K562 (cell line): ENCODE results near the gene MIEF2. TPM values are rescaled to one million over a fixed set of nuclear protein-coding genes. Genes with fewer than 3 reads are reported as not detected.

Experiments
- ATAC-seq: fragments of 200-7000 bp; cut with Tn5 transposase; 3 replicates; pipeline ENCODE4 v1.9.1; 2020; ENCODE audit warnings: moderate library complexity
- BruUV-seq: library from RNA; stranded (reverse); fragments of 400-500 nt; replicated peaks from 2 replicates; lab custom pipeline; 2021; lab: Mats Ljungman, UMichigan
- CTCF ChIA-PET: fragments of 300-600 bp; formaldehyde crosslinking; extraction: SDS; loops from one replicate; lab custom pipeline; 2021; ENCODE audit warnings: low intra/inter-chr PET ratio; lab: Yijun Ruan, JAX
- POLR2A ChIA-PET: fragments of 300-600, 350-650 bp; sonication (Branson Sonifier 250); formaldehyde crosslinking; extraction: SDS; loops from one replicate; lab custom pipeline; 2021; ENCODE audit warnings: antibody characterized with exemption, inconsistent platforms; lab: Yijun Ruan, JAX
- DNase-seq, 4 experiments: peaks; one replicate each; pipeline versions ENCODE4 v3.0.0 to v3.0.0-alpha.2; 2011 to 2018; ENCODE audit warnings: low spot score in 3 of 4, mixed read lengths in 3 of 4; ENCODE audit errors: extremely low read depth in 1 of 4
- FAIRE-seq: peaks from 2 replicates; lab custom pipeline; 2011; peaks lifted over from hg19 to GRCh38; lab: Jason Lieb, UNC
- H2AFZ ChIP-seq: 2 replicates; pipeline ENCODE4 v1.6.0; 2011; ENCODE audit warnings: low read depth, low read length, control low read depth, inconsistent platforms
- H3K27ac ChIP-seq: fragments of 200-600 bp; 3 replicates; pipeline ENCODE4 v1.8.0; 2011; ENCODE audit warnings: low read depth, mild to moderate bottlenecking, control low read depth, inconsistent platforms, low read length, moderate library complexity, mixed read lengths; ENCODE audit errors: extremely low read depth
- H3K27me3 ChIP-seq, 2 experiments: fragments of 300-600 bp in 1 of 2; 2 replicates in 1 of 2; 3 replicates in 1 of 2; pipeline versions ENCODE4 v1.6.0 to v1.8.0; 2011; ENCODE audit warnings: inconsistent platforms in 2 of 2, low read length in 2 of 2, mild to moderate bottlenecking in 1 of 2, mixed read lengths in 1 of 2, moderate library complexity in 1 of 2; ENCODE audit not compliant: control insufficient read depth in 2 of 2, insufficient read depth in 2 of 2
- H3K36me3 ChIP-seq: fragments of 300-600 bp; 3 replicates; pipeline ENCODE4 v1.8.0; 2011; ENCODE audit warnings: mild to moderate bottlenecking, low read length, inconsistent platforms; ENCODE audit not compliant: control insufficient read depth, insufficient read depth
- H3K4me1 ChIP-seq, 2 experiments: fragments of 200-600 bp in 1 of 2; replicated peaks in 1 of 2; 2 replicates in 1 of 2; 3 replicates in 1 of 2; pipeline versions ENCODE4 v1.5.1 to v1.8.0; 2011; ENCODE audit warnings: inconsistent platforms in 2 of 2, low read length in 2 of 2, mild to moderate bottlenecking in 1 of 2, mixed read lengths in 1 of 2, moderate library complexity in 1 of 2; ENCODE audit not compliant: control insufficient read depth in 2 of 2, insufficient read depth in 2 of 2
- H3K4me2 ChIP-seq: 2 replicates; pipeline ENCODE4 v1.6.1; 2011; ENCODE audit warnings: low read length, control low read depth, inconsistent platforms, mixed read lengths; ENCODE audit not compliant: insufficient read depth
- H3K4me3 ChIP-seq: fragments of 200-600 bp; sonication (generic), shearing (Covaris generic); 2 replicates; pipeline ENCODE4 v1.5.1; 2016; ENCODE audit warnings: control low read depth, inconsistent platforms
- H3K79me2 ChIP-seq: fragments of 200-600 bp; 3 replicates; pipeline ENCODE4 v1.8.0; 2011; ENCODE audit warnings: low read length, inconsistent platforms; ENCODE audit not compliant: control insufficient read depth, insufficient read depth
- H3K9ac ChIP-seq, 2 experiments: 2 replicates each; pipeline versions ENCODE4 v1.6.0 to v1.6.1; 2011; ENCODE audit warnings: low read depth in 2 of 2, low read length in 2 of 2, control low read depth in 1 of 2, inconsistent platforms in 1 of 2, mild to moderate bottlenecking in 1 of 2, mixed read lengths in 1 of 2; ENCODE audit not compliant: insufficient read depth in 1 of 2
- H3K9me1 ChIP-seq: one replicate; pipeline ENCODE4 v1.6.0; 2011; ENCODE audit warnings: inconsistent platforms, mild to moderate bottlenecking, low read length, moderate library complexity; ENCODE audit not compliant: control insufficient read depth, insufficient read depth
- H3K9me3 ChIP-seq: replicated peaks from 2 replicates; pipeline ENCODE4 v1.5.1; 2011; ENCODE audit warnings: low read depth, low read length, inconsistent platforms; ENCODE audit not compliant: control insufficient read depth, insufficient read depth
- H4K20me1 ChIP-seq: replicated peaks from 2 replicates; pipeline ENCODE4 v1.6.1; 2011; ENCODE audit warnings: low read length, inconsistent platforms, mixed read lengths; ENCODE audit not compliant: control insufficient read depth, insufficient read depth
- TOE1 ChIP-seq, 2 experiments: fragments of 450-650 bp in 1 of 2; sonication (generic) in 1 of 2; formaldehyde crosslinking in 1 of 2; IDR thresholded peaks; 2 replicates each; pipeline versions ENCODE4 v1.7.1 to v1.8.0; 2016 to 2022; ENCODE audit warnings: borderline replicate concordance in 2 of 2, mild to moderate bottlenecking in 2 of 2, antibody characterized with exemption in 1 of 2, inconsistent platforms in 1 of 2, low read depth in 1 of 2, missing genetic modification reagents in 1 of 2, moderate library complexity in 1 of 2
- ZBTB17 ChIP-seq: fragments of 450-650 bp; formaldehyde crosslinking; IDR thresholded peaks from 2 replicates; pipeline ENCODE4 v1.4.0; 2020; ENCODE audit warnings: mild to moderate bottlenecking
- WGBS: fragments of 100-300 bp; shearing (Covaris generic); methylation state at CpG from one replicate; pipeline ENCODE4 v1.1.6; 2016; ENCODE audit warnings: low coverage, mixed read lengths; ENCODE audit not compliant: insufficient coverage; ENCODE audit errors: missing lambda C conversion rate; 5-methylcytosine and 5-hydroxymethylcytosine counted together
- in situ Hi-C: fragments of 300-500 bp; cut with MboI; formaldehyde crosslinking; loops from 4 replicates; pipeline ENCODE4 v1.15.0; 2018; ENCODE audit warnings: inconsistent platforms, mixed read lengths
- intact Hi-C: fragments of 100-400 bp; cut with micrococcal nuclease; formaldehyde crosslinking; loops from 2 replicates; pipeline ENCODE4 v1.14.2; 2022
- polyA plus RNA-seq, 8 experiments: library from polyadenylated mRNA; depleted of rRNA in 4 of 8; stranded (reverse) in 5 of 8; unstranded in 3 of 8; fragments of >200 nt; fragmentation: Nextera tagmentation in 2 of 8; fragmentation: Illumina TruSeq in 1 of 8; extraction: Ambion mirVana in 2 of 8; extraction: Trizol in 1 of 8; gene quantifications; 2 replicates each; pipeline versions ENCODE4 v1.2.1 to v1.2.3, GENCODE V29; 2011 to 2014; ENCODE audit warnings: inconsistent platforms in 1 of 8, missing spikeins in 1 of 8
- total RNA-seq, 7 experiments: library from RNA; depleted of rRNA in 6 of 7; stranded (reverse); fragments of >200 nt in 6 of 7; fragmentation: Illumina TruSeq in 2 of 7; extraction: Trizol in 2 of 7; gene quantifications; 2 replicates each; pipeline versions ENCODE4 v1.2.1 to v1.2.3, GENCODE V29; 2011 to 2021; ENCODE audit warnings: low replicate concordance in 1 of 7

Gene MIEF2
- total and polyA plus RNA-seq, 9 of the 15 experiments (the other 6 are each of a cell fraction or from before 2014, with no cell fraction given), result 0.10 to 8.2 (median 2.4) TPM

GRCh38 chr17:18229771-18230170, 30.7 kb upstream of the MIEF2 start:
- TF ChIP-seq TOE1 (IDR thresholded peaks at IDR 0.05; ENCODE audit: borderline replicate concordance) (no peak), TOE1 (CRISPR knock-in tag; IDR thresholded peaks at IDR 0.05; ENCODE audit: borderline replicate concordance, low read depth) (no peak), ZBTB17 (no peak)
- BruUV-seq, result no TSS peak
- Histone ChIP-seq H3K4me2 (no peak overlapping the region), H3K9me1 (no peaks in the 10 kb centered on the region), H3K4me3 (no peak overlapping the region), H3K36me3 (no peaks in the 10 kb centered on the region), H2AFZ (no peak overlapping the region), H3K9me3 (no peaks in the 10 kb centered on the region), H3K79me2 (peaks cover 8% of the 10 kb centered on the region; the same call in 2 of the 3 replicates), H4K20me1 (no peaks in the 10 kb centered on the region), H3K9ac (peak overlapping the region in 1 of 2 experiments; percentile 13; a peak in 1 of 4 replicates), H3K27ac (no peak overlapping the region), H3K27me3 (no peaks in the 10 kb centered on the region), H3K4me1 (peaks cover 2 to 33% of the 10 kb centered on the region in 2 experiments; a peak in 3 of 5 replicates)
- ChIA-PET CTCF (interaction anchor here (0.6 kb wide), 1 partner anchor 41 kb away, joined by 3 read pairs; no protein-coding TSS in a partner anchor), POLR2A (interaction anchor here (0.9 kb wide), 1 partner anchor 29 kb away, joined by 4 read pairs; no protein-coding TSS in a partner anchor)
- no peak for ATAC-seq
- FAIRE-seq, result no peak
- intact Hi-C loops, result no loop called here
- DNase-seq, result no peak
- 85% methylated on average over 5 of the region's 7 CpGs for WGBS
- in situ Hi-C loops, result no loop called here
